Stimulated activated CD4-positive, alpha-beta T cell treated with anti-CD3 and anti-CD28 coated beads, Interleukin-4, amount 100 ng/mL, for 48 hours (primary cell): ENCODE measurements around the gene NPIPA7.
"Not testable (repeated sequence)": the region's sequence is repeated elsewhere in the genome, so short reads cannot be mapped to it uniquely, and the experiment has no call there.

Source experiments
- DNase-seq, 2 donors: peaks; one replicate each; pipeline ENCODE4 v3.0.0-alpha.2; 2020; ENCODE audit warnings: low read depth in 2 of 2

The NPIPA7 gene

GRCh38 chr16:16417914-16418544 is 39.1 kb downstream of the NPIPA7 start:
- DNase-seq = not testable (repeated sequence)

- not testable (repeated sequence) for DNase-seq
Measured at GRCh38 chr16:16420515-16420914, 41.6 kb downstream of the NPIPA7 start.

- not testable (repeated sequence) for DNase-seq
Measured at GRCh38 chr16:16425146-16425545, 46.2 kb downstream of the NPIPA7 start.

GRCh38 chr16:16431135-16431534 is 52.2 kb downstream of the NPIPA7 start:
- DNase-seq = not testable (repeated sequence)

DNA sequence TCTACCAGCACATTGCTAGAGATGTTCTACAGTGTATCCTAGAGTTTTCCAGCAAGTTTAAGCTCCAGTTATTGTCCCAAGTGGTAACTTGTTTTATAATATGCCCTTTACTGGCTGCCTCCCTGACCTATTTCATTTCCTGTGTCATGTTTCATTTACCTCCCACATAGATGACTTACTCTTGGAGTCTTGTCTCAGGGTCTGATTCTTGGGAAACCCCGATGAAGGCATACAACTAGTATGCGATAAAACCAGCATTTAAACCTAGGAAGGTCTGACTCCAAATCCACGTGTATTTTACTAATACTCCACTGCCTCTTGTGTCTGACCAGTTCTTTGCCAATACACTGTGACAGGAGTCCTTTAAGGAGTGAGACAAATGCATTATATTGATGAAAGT is 55.8 kb downstream of the NPIPA7 start:
- not testable (repeated sequence) for DNase-seq

DNA sequence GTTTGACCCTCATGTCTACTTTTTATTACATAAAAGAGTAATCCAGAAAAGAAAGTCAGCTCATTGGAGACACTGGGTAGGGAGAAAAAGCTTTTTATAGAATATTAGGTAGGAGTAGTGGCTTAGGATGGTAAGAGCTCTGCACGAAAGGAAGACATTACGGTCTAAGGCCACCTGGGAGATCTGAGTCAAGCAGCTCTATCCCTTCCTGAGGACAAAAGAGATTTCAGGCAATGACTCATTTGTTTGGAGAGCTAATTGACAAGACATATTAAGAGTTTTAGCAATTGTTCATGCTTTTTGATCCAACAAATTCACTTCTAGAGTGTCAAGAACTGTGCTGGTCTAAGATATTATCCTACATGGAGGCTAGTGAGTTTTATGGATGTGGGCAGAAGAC is 62.5 kb downstream of the NPIPA7 start:
- not testable (repeated sequence) for DNase-seq
